AG09309 (cell line): ENCODE results near the gene ZNF382.
A peak's percentile ranks its signal among the peaks of the same experiment; 100 is the strongest.
"Not testable (repeated sequence)": the region's sequence is repeated elsewhere in the genome, so short reads cannot be mapped to it uniquely, and the experiment has no call there.

Source experiments
- DNase-seq: peaks from one replicate; pipeline ENCODE4 v3.0.0-alpha.2; 2010; ENCODE audit warnings: low read depth
- H3K4me3 ChIP-seq: 2 replicates; pipeline ENCODE4 v1.5.1; 2011; ENCODE audit warnings: mild to moderate bottlenecking, low read depth, low read length, moderate library complexity; ENCODE audit not compliant: control insufficient read depth
- CTCF ChIP-seq: IDR thresholded peaks from 2 replicates; pipeline ENCODE4 v1.5.1; 2011; ENCODE audit warnings: mild to moderate bottlenecking, low read depth, low read length, inconsistent platforms; ENCODE audit not compliant: insufficient read depth, control insufficient read depth; ENCODE audit errors: missing control alignments

Gene ZNF382

GRCh38 chr19:36577271-36577996 lies 27.7 kb upstream of the ZNF382 start:
- DNase-seq = no peak
- TF ChIP-seq CTCF = no peak
- H3K4me3 ChIP-seq = no peak overlapping the region

- DNase-seq = no peak
- no peak for TF ChIP-seq CTCF
- H3K4me3 ChIP-seq = no peak overlapping the region
Observed at GRCh38 chr19:36579255-36579654, 25.9 kb upstream of the ZNF382 start.

- DNase-seq, H3K4me3 ChIP-seq: not testable (repeated sequence)
Observed at GRCh38 chr19:36602681-36603080, 2.4 kb upstream of the ZNF382 start.

GRCh38 chr19:36604656-36605100 lies 435 bp upstream of the ZNF382 start:
- TF ChIP-seq CTCF = no peak
- DNase-seq = no peak
- peak overlapping the region; percentile 63 for H3K4me3 ChIP-seq

- TF ChIP-seq CTCF = no peak
- DNase-seq = no peak
- H3K4me3 ChIP-seq = peak overlapping the region; percentile 63
Observed at GRCh38 chr19:36605877-36606478, 865 bp downstream of the ZNF382 start.

GRCh38 chr19:36627057-36627456 lies 21.9 kb downstream of the ZNF382 start:
- TF ChIP-seq CTCF = no peak
- DNase-seq = no peak
- no peak overlapping the region for H3K4me3 ChIP-seq

GRCh38 chr19:36635342-36635741 lies 30.2 kb downstream of the ZNF382 start:
- no peak for TF ChIP-seq CTCF
- no peak overlapping the region for H3K4me3 ChIP-seq
- DNase-seq = no peak
